ENCODE results near the gene NOTCH2.

DNA sequence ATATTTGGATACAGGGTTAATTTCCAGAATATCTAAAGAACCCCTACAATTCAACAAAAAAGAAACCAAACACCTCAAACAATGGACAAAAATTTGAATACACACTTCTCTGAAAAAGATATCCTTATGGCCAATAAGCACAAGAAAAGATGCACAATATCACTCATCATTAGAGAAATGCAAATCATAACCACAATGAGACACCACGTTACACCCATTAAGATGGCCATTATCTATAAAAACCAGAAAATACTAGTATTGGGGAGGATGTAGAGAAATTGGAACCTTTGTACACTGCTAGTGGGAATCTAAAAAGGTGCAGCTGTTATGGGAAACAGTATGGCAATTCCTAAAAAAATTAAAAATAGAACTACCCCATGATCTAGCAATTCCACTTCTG is 178.1 kb downstream of the NOTCH2 start:
- TF ChIP-seq, protein P1, sequence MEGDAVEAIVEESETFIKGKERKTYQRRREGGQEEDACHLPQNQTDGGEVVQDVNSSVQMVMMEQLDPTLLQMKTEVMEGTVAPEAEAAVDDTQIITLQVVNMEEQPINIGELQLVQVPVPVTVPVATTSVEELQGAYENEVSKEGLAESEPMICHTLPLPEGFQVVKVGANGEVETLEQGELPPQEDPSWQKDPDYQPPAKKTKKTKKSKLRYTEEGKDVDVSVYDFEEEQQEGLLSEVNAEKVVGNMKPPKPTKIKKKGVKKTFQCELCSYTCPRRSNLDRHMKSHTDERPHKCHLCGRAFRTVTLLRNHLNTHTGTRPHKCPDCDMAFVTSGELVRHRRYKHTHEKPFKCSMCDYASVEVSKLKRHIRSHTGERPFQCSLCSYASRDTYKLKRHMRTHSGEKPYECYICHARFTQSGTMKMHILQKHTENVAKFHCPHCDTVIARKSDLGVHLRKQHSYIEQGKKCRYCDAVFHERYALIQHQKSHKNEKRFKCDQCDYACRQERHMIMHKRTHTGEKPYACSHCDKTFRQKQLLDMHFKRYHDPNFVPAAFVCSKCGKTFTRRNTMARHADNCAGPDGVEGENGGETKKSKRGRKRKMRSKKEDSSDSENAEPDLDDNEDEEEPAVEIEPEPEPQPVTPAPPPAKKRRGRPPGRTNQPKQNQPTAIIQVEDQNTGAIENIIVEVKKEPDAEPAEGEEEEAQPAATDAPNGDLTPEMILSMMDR (IDR thresholded peaks at IDR 0.05; ENCODE audit: low read length) = no peak
- TF ChIP-seq EZH2 (optimal IDR thresholded peaks at IDR 0.05; ENCODE audit: low read depth, low read length) (no peak), EZH2phosphoT487 (IDR thresholded peaks at IDR 0.05; ENCODE audit: low read length) (no peak)
